GM12878 (cell line): ENCODE measurements around the gene SCYL1.

Source experiments
- CHD2 ChIP-seq: IDR thresholded peaks from 2 replicates; pipeline ENCODE4 v1.6.1; 2011; ENCODE audit warnings: low read depth, low read length, improper control_type of control experiment, borderline replicate concordance
- CTCF ChIP-seq, 3 experiments: IDR thresholded peaks in 2 of 3; conservative IDR thresholded peaks in 1 of 3; 2 replicates each; pipeline ENCODE4 v1.5.1; 2011; ENCODE audit warnings: low read depth in 3 of 3, low read length in 3 of 3, mild to moderate bottlenecking in 3 of 3, control low read depth in 2 of 3, moderate library complexity in 2 of 3, inconsistent platforms in 1 of 3, mixed read lengths in 1 of 3; ENCODE audit not compliant: control insufficient read depth in 2 of 3, insufficient read depth in 1 of 3; ENCODE audit errors: extremely low read depth in 1 of 3
- E2F4 ChIP-seq: IDR thresholded peaks from 2 replicates; pipeline ENCODE4 v1.6.1; 2012; ENCODE audit warnings: low read depth, low read length, improper control_type of control experiment
- EZH2 ChIP-seq: IDR thresholded peaks from 2 replicates; pipeline ENCODE4 v1.6.1; 2012; ENCODE audit warnings: low read depth, mild to moderate bottlenecking, control low read depth, inconsistent platforms, low read length, borderline replicate concordance; ENCODE audit not compliant: control insufficient read depth
- FOS ChIP-seq: IDR thresholded peaks from 3 replicates; pipeline ENCODE4 v1.6.1; 2011; ENCODE audit warnings: borderline replicate concordance; ENCODE audit not compliant: insufficient read length; ENCODE audit errors: extremely low read depth
- MAX ChIP-seq: IDR thresholded peaks from 2 replicates; pipeline ENCODE4 v1.6.1; 2012; ENCODE audit warnings: low read depth, low read length, improper control_type of control experiment
- NFIC ChIP-seq: IDR thresholded peaks from 2 replicates; pipeline ENCODE4 v1.6.1; 2012; ENCODE audit warnings: low read depth, mild to moderate bottlenecking, inconsistent platforms, low read length, moderate library complexity
- POLR2AphosphoS5 ChIP-seq: IDR thresholded peaks from 2 replicates; pipeline ENCODE4 v1.6.1; 2011; ENCODE audit warnings: mild to moderate bottlenecking, low read length, inconsistent platforms
- TCF7 ChIP-seq: IDR thresholded peaks from 2 replicates; pipeline ENCODE4 v1.6.1; 2014; ENCODE audit warnings: antibody characterized with exemption, borderline replicate concordance

- TF ChIP-seq E2F4 (no peak), CTCF (IDR thresholded peaks at IDR 0.05 in 2 of 3, conservative IDR thresholded peaks at IDR 0.05 in 1 of 3; ENCODE audit: control insufficient read depth in 2 of 3, extremely low read depth in 1 of 3, insufficient read depth in 1 of 3, low read depth in 3 of 3, low read length in 3 of 3) (peak; percentile 69 to 79 (median 69)), FOS (no peak), MAX (peak; percentile 65), CHD2 (peak; percentile 69; the same call in 1 of the 2 replicates), POLR2AphosphoS5 (peak; percentile 90), NFIC (no peak), EZH2 (no peak), TCF7 (no peak)
Observed at GRCh38 chr11:65569973-65570918, 45.4 kb downstream of the SCYL1 start, which contains the start of gene ZNRD2.
